Choroid plexus epithelial cell (primary cell): Measurements from ENCODE around the gene CACUL1.
A peak's percentile ranks its signal among the peaks of the same experiment; 100 is the strongest.

Experiments used
- DNase-seq: peaks from one replicate; pipeline ENCODE4 v3.0.0-alpha.2; 2010; ENCODE audit warnings: low read depth
- H3K4me3 ChIP-seq: 2 replicates; pipeline ENCODE4 v1.5.1; 2011; ENCODE audit warnings: low read depth, mild to moderate bottlenecking, control low read depth, low read length, moderate library complexity
- CTCF ChIP-seq: conservative IDR thresholded peaks from 2 replicates; pipeline ENCODE4 v1.5.1; 2011; ENCODE audit warnings: low read depth, mild to moderate bottlenecking, control low read depth, inconsistent platforms, low read length, moderate library complexity

Gene CACUL1

GRCh38 chr10:118778727-118779126 is 24.0 kb upstream of the CACUL1 start:
- no peak for TF ChIP-seq CTCF

GRCh38 chr10:118776960-118777359 is 22.2 kb upstream of the CACUL1 start:
- TF ChIP-seq CTCF = no peak
- DNase-seq = no peak
- no peak overlapping the region for H3K4me3 ChIP-seq

More at GRCh38 chr10:118778727-118779126, 24.0 kb upstream of the CACUL1 start:
- H3K4me3 ChIP-seq = no peak overlapping the region
- no peak for DNase-seq

- no peak for TF ChIP-seq CTCF
- DNase-seq = no peak
- no peak overlapping the region for H3K4me3 ChIP-seq
Observed at GRCh38 chr10:118776033-118776432, 21.3 kb upstream of the CACUL1 start.

- DNase-seq = peak; percentile 35
- no peak overlapping the region for H3K4me3 ChIP-seq
- TF ChIP-seq CTCF = peak; percentile 46
Observed at GRCh38 chr10:118775478-118775877, 20.7 kb upstream of the CACUL1 start.

GRCh38 chr10:118773041-118773440 is 18.3 kb upstream of the CACUL1 start:
- TF ChIP-seq CTCF = no peak
- no peak overlapping the region for H3K4me3 ChIP-seq
- no peak for DNase-seq

- TF ChIP-seq CTCF = no peak
- no peak overlapping the region for H3K4me3 ChIP-seq
- no peak for DNase-seq
Observed at GRCh38 chr10:118771976-118772375, 17.2 kb upstream of the CACUL1 start.

- DNase-seq = no peak
- no peak for TF ChIP-seq CTCF
Observed at GRCh38 chr10:118769898-118770600, 15.3 kb upstream of the CACUL1 start.

More at GRCh38 chr10:118769898-118770600, 15.3 kb upstream of the CACUL1 start:
- H3K4me3 ChIP-seq = no peak overlapping the region
